Right lobe of liver (tissue), 6 donors: ENCODE data around the gene ZNF837. TPM values are rescaled to one million over a fixed set of nuclear protein-coding genes. Genes with fewer than 3 reads are reported as not detected.

Source experiments
- ATAC-seq, 4 donors: fragments of 200-7000 bp; cut with Tn5 transposase; one replicate each; pipeline ENCODE4 v1.9.1; 2020; ENCODE audit warnings: mild to moderate bottlenecking in 4 of 4, moderate library complexity in 4 of 4
- DNase-seq, 3 donors: peaks; one replicate each; pipeline ENCODE4 v3.0.0-alpha.2; 2020
- H3K27ac ChIP-seq, 3 donors: fragments of 200-600 bp; one replicate each; pipeline ENCODE4 v1.8.0; 2022
- H3K27me3 ChIP-seq, 2 donors: fragments of 200-600 bp; one replicate each; pipeline ENCODE4 v1.8.0; 2022
- H3K36me3 ChIP-seq, 4 donors: fragments of 200-600 bp; sonication (generic) in 1 of 4; one replicate each; pipeline versions ENCODE4 v1.5.1 to v1.8.0; 2017 to 2022; ENCODE audit warnings: control low read depth in 1 of 4
- H3K4me1 ChIP-seq, 4 donors: fragments of 200-600 bp; sonication (generic) in 1 of 4; one replicate each; pipeline versions ENCODE4 v1.5.1 to v1.8.0; 2017 to 2022; ENCODE audit warnings: control low read depth in 1 of 4
- H3K4me3 ChIP-seq, 3 donors: fragments of 200-600 bp; one replicate each; pipeline ENCODE4 v1.8.0; 2022
- H3K9me3 ChIP-seq, 4 donors: fragments of 200-600 bp; sonication (generic) in 1 of 4; one replicate each; pipeline versions ENCODE4 v1.5.1 to v1.8.0; 2017 to 2022; ENCODE audit warnings: control low read depth in 1 of 4
- POLR2A ChIP-seq: fragments of 450-650 bp; IDR thresholded peaks from one replicate; pipeline ENCODE4 v1.6.1; 2017; ENCODE audit warnings: antibody characterized with exemption, mild to moderate bottlenecking
- WGBS: methylation state at CpG from one replicate; pipeline ENCODE4 v1.1.6; 2018; ENCODE audit warnings: low coverage, low lambda C conversion rate; ENCODE audit not compliant: insufficient coverage; ENCODE audit errors: missing lambda C conversion rate; 5-methylcytosine and 5-hydroxymethylcytosine counted together
- intact Hi-C, 2 donors: fragments of 100-400 bp; cut with DNase I; formaldehyde crosslinking; loops; one replicate each; pipeline versions ENCODE4 v1.11.2 to v1.14.1; 2022
- total RNA-seq, 6 experiments: library from RNA; depleted of rRNA in 2 of 6; stranded (reverse); fragments of >200 nt in 2 of 6; fragmentation: NEBNext Ultra II Directional in 3 of 6; extraction: Animal tissue kit (Norgen Biotek cat#: 25700) in 3 of 6; gene quantifications; one replicate each; pipeline versions ENCODE4 v1.1.0 to v1.2.4, GENCODE V29; 2016 to 2023
- TF ChIP-seq, protein P1 (sequence below), 4 donors: fragments of 200-600 bp in 3 of 4; fragments of 450-650 bp in 1 of 4; IDR thresholded peaks; one replicate each; pipeline versions ENCODE4 v1.5.1 to v1.8.0; 2016 to 2022; ENCODE audit warnings: antibody characterized with exemption in 4 of 4, mild to moderate bottlenecking in 2 of 4
- donor health status: DM: no; HTN: yes; CAD: no.
- donor health status: DM: no; HTN: no; CAD: no.
- donor health status: DM: no; HTN: no; CAD: no.
- donor health status: DM: no; HTN: yes; CAD: no.
- donor health status: DM: no; HTN: yes; CAD: no.

Gene ZNF837
- total RNA-seq, 6 experiments from 2014 or later: 1.7 to 3.9 (median 2.4) TPM

GRCh38 chr19:58326914-58327726 lies 53.7 kb downstream of the ZNF837 start, which contains the start of gene ZSCAN22:
ZSCAN22 (plus strand) TSS chr19:58326994; CDS start chr19:58334803, 7,809 bp downstream.
- Histone ChIP-seq H3K27ac (peak within 1 kb of the TSS; percentile 76 to 91 (median 90)), H3K9me3 (no peaks in the 10 kb centered on the region), H3K4me3 (peak within 1 kb of the TSS; percentile 76 to 99 (median 91)), H3K4me1 (peaks cover 0 to 32% (median 5%) of the 10 kb centered on the region in 4 donors), H3K27me3 (no peaks in the 10 kb centered on the region), H3K36me3 (no peaks in the 10 kb centered on the region)
- TF ChIP-seq POLR2A: peak; percentile 79
- TF ChIP-seq, protein P1, sequence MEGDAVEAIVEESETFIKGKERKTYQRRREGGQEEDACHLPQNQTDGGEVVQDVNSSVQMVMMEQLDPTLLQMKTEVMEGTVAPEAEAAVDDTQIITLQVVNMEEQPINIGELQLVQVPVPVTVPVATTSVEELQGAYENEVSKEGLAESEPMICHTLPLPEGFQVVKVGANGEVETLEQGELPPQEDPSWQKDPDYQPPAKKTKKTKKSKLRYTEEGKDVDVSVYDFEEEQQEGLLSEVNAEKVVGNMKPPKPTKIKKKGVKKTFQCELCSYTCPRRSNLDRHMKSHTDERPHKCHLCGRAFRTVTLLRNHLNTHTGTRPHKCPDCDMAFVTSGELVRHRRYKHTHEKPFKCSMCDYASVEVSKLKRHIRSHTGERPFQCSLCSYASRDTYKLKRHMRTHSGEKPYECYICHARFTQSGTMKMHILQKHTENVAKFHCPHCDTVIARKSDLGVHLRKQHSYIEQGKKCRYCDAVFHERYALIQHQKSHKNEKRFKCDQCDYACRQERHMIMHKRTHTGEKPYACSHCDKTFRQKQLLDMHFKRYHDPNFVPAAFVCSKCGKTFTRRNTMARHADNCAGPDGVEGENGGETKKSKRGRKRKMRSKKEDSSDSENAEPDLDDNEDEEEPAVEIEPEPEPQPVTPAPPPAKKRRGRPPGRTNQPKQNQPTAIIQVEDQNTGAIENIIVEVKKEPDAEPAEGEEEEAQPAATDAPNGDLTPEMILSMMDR (IDR thresholded peaks at IDR 0.05): no peak
- ATAC-seq (peak; percentile 92 to 96 (median 94)), DNase-seq (peak; percentile 98 to 99 (median 98))
- intact Hi-C loops: no loop called here
- WGBS: under 1% methylated on average over 37 of the region's 62 CpGs

DNA sequence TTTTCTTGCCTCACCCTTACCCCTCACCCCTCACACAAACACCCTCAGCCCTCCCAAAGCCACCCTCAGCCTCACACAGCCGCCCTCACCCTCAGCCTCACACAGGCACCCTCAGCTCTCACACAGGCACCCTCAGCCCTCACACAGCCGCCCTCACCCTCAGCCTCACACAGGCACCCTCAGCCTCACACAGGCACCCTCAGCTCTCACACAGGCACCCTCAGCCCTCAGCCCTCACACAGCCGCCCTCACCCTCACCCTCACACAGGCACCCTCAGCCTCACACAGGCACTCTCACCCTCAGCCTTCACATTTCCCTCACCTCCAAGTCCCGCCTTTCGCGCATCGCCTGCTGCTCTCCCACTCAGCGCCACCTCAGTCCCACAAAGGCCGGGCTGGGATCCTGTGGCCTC lies 54.3 kb downstream of the ZNF837 start:
- TF ChIP-seq POLR2A: no peak
- TF ChIP-seq, protein P1 (IDR thresholded peaks at IDR 0.05): no peak
- H3K27ac ChIP-seq: peak overlapping the region in 2 of 3 donors; percentile 76 to 90
- DNase-seq (no peak), ATAC-seq (peak; percentile 2 to 9 (median 6))
- no peaks in the 10 kb centered on the region for H3K36me3 ChIP-seq
- no peaks in the 10 kb centered on the region for H3K9me3 ChIP-seq
- peak overlapping the region; percentile 76 to 99 (median 91) for H3K4me3 ChIP-seq
- peaks cover 0 to 32% (median 5%) of the 10 kb centered on the region in 4 donors for H3K4me1 ChIP-seq
- WGBS: 10% methylated on average over 9 of the region's 9 CpGs
- no peaks in the 10 kb centered on the region for H3K27me3 ChIP-seq
- intact Hi-C loops: no loop called here

GRCh38 chr19:58325311-58326022 lies 55.4 kb downstream of the ZNF837 start:
- intact Hi-C loops: no loop called here
- H3K4me1 ChIP-seq: peaks cover 0 to 24% (median 5%) of the 10 kb centered on the region in 4 donors
- no peak for TF ChIP-seq POLR2A
- TF ChIP-seq, protein P1 (IDR thresholded peaks at IDR 0.05): no peak

GRCh38 chr19:58319241-58319640 lies 61.6 kb downstream of the ZNF837 start:
- ATAC-seq: no peak
- no peak for DNase-seq
- 60% methylated on average over 1 of the region's 10 CpGs for WGBS
- TF ChIP-seq POLR2A: no peak
- TF ChIP-seq, protein P1 (IDR thresholded peaks at IDR 0.05): no peak
- Histone ChIP-seq H3K36me3 (peaks cover 0 to 10% (median 2%) of the 10 kb centered on the region in 4 donors), H3K4me3 (no peak overlapping the region), H3K9me3 (no peaks in the 10 kb centered on the region), H3K4me1 (no peaks in the 10 kb centered on the region), H3K27ac (no peak overlapping the region), H3K27me3 (no peaks in the 10 kb centered on the region)
- intact Hi-C loops: no loop called here

More at GRCh38 chr19:58325311-58326022, 55.4 kb downstream of the ZNF837 start:
- 91% methylated on average over 4 of the region's 6 CpGs for WGBS
- Histone ChIP-seq H3K4me3 (no peak overlapping the region), H3K9me3 (no peaks in the 10 kb centered on the region), H3K27me3 (no peaks in the 10 kb centered on the region), H3K36me3 (no peaks in the 10 kb centered on the region), H3K27ac (no peak overlapping the region)
- ATAC-seq (no peak), DNase-seq (no peak)
